Stromal cell of bone marrow (primary cell): ENCODE measurements around the gene NCL.
"Not testable (repeated sequence)": the region's sequence is repeated elsewhere in the genome, so short reads cannot be mapped to it uniquely, and the experiment has no call there.

Experiments used
- DNase-seq: peaks from one replicate; pipeline ENCODE4 v3.0.0-alpha.2; 2012; ENCODE audit warnings: low read depth

The NCL gene

GRCh38 chr2:231467613-231468530 is 3.6 kb upstream of the NCL start:
- no peak for DNase-seq

- DNase-seq: no peak
Observed at GRCh38 chr2:231467016-231467545, 2.8 kb upstream of the NCL start.

GRCh38 chr2:231464576-231465540 is 574 bp upstream of the NCL start:
- no peak for DNase-seq

- DNase-seq: no peak
Observed at GRCh38 chr2:231462729-231463465, 1.4 kb downstream of the NCL start.

GRCh38 chr2:231461516-231461971 is 2.7 kb downstream of the NCL start:
- DNase-seq: no peak

GRCh38 chr2:231460841-231461240 is 3.4 kb downstream of the NCL start:
- not testable (repeated sequence) for DNase-seq

- DNase-seq: no peak
Observed at GRCh38 chr2:231460073-231460835, 4.0 kb downstream of the NCL start.

GRCh38 chr2:231458368-231458767 is 5.9 kb downstream of the NCL start:
- no peak for DNase-seq

GRCh38 chr2:231457101-231457500 is 7.2 kb downstream of the NCL start:
- DNase-seq: no peak

- DNase-seq: no peak
Observed at GRCh38 chr2:231456295-231457004, 7.8 kb downstream of the NCL start.

- DNase-seq: no peak
Observed at GRCh38 chr2:231455890-231456289, 8.4 kb downstream of the NCL start.

- no peak for DNase-seq
Observed at GRCh38 chr2:231455222-231455621, 9.1 kb downstream of the NCL start.

- no peak for DNase-seq
Observed at GRCh38 chr2:231454361-231454791, 9.9 kb downstream of the NCL start.

GRCh38 chr2:231452799-231453508 is 11.3 kb downstream of the NCL start:
- no peak for DNase-seq

- no peak for DNase-seq
Observed at GRCh38 chr2:231450548-231450989, 13.7 kb downstream of the NCL start.

GRCh38 chr2:231449503-231450054 is 14.7 kb downstream of the NCL start:
- no peak for DNase-seq

GRCh38 chr2:231436957-231437356 is 27.3 kb downstream of the NCL start:
- no peak for DNase-seq

GRCh38 chr2:231433990-231434389 is 30.3 kb downstream of the NCL start:
- no peak for DNase-seq

GRCh38 chr2:231431606-231432005 is 32.7 kb downstream of the NCL start:
- DNase-seq: no peak
